T-helper 1 cell (primary cell): Measurements from ENCODE around the gene TMEM255B.

Source experiments
- DNase-seq, 5 donors: peaks; one replicate each; pipeline ENCODE4 v3.0.0-alpha.2; 2012 to 2020

TMEM255B gene

GRCh38 chr13:113864273-113864890, 105.4 kb downstream of the TMEM255B start:
- DNase-seq = no peak

- no peak for DNase-seq
These were observed 106.4 kb downstream of the TMEM255B start for GRCh38 chr13:113865427-113865826.
